ENCODE measurements around the gene SH2D7.

- TF ChIP-seq REST (IDR thresholded peaks at IDR 0.05; ENCODE audit: low read depth, low read length) = no peak
- TF ChIP-seq POLR2AphosphoS5 (IDR thresholded peaks at IDR 0.05; ENCODE audit: low read depth, low read length) = no peak
- no peak for TF ChIP-seq CTCF (IDR thresholded peaks at IDR 0.05)
- no peak for TF ChIP-seq MEF2A (IDR thresholded peaks at IDR 0.05; ENCODE audit: borderline replicate concordance, low read depth)
- no peak for TF ChIP-seq FOXJ3 (CRISPR knock-in tag; IDR thresholded peaks at IDR 0.05)
- TF ChIP-seq NRF1 (IDR thresholded peaks at IDR 0.05; ENCODE audit: low read depth, low read length) = no peak
- TF ChIP-seq NFIC (IDR thresholded peaks at IDR 0.05; ENCODE audit: borderline replicate concordance) = no peak
- no peak for TF ChIP-seq TAF1 (IDR thresholded peaks at IDR 0.05; ENCODE audit: borderline replicate concordance, low read depth, low read length)
- TF ChIP-seq GABPA (IDR thresholded peaks at IDR 0.05; ENCODE audit: low read depth) = no peak
- no peak for TF ChIP-seq USF2 (IDR thresholded peaks at IDR 0.05; ENCODE audit: borderline replicate concordance, low read depth, low read length)
These were observed 19.4 kb downstream of the SH2D7 start for GRCh38 chr15:78111788-78112187.

All from SK-N-SH (cell line).